PC-3 (cell line): ENCODE results near the gene PLEKHM3. TPM values are rescaled to one million over a fixed set of nuclear protein-coding genes. Genes with fewer than 3 reads are reported as not detected.
"Not testable (repeated sequence)": the region's sequence is repeated elsewhere in the genome, so short reads cannot be mapped to it uniquely, and the experiment has no call there.

ENCODE experiments used
- ATAC-seq: fragments of 200-7000 bp; cut with Tn5 transposase; 2 replicates; pipeline ENCODE4 v1.9.1; 2020; ENCODE audit warnings: mild to moderate bottlenecking, moderate library complexity
- BruUV-seq: library from RNA; stranded (reverse); fragments of 400-500 nt; replicated peaks from 2 replicates; lab custom pipeline; 2021; lab: Mats Ljungman, UMichigan
- CTCF ChIA-PET: fragments of 300-600 bp; sonication (Branson Sonifier 250); formaldehyde crosslinking; loops from one replicate; lab custom pipeline; 2022; ENCODE audit warnings: antibody characterized with exemption; lab: Charles Lee
- POLR2A ChIA-PET: fragments of 300-600 bp; sonication (Branson Sonifier 250); formaldehyde crosslinking; loops from one replicate; lab custom pipeline; 2022; ENCODE audit warnings: antibody characterized with exemption; ENCODE audit not compliant: unreplicated experiment; lab: Charles Lee
- DNase-seq: peaks from one replicate; pipeline ENCODE4 v3.0.0-alpha.2; 2015
- H2AFZ ChIP-seq: fragments of 300-600 bp; sonication (generic); 2 replicates; pipeline ENCODE4 v1.6.0; 2016; ENCODE audit warnings: antibody characterized with exemption, low read length
- H3F3A ChIP-seq: fragments of 300-600 bp; sonication (generic); one replicate; pipeline ENCODE4 v1.6.0; 2017; ENCODE audit warnings: antibody characterized with exemption, low read length, control low read depth, mild to moderate bottlenecking; ENCODE audit not compliant: unreplicated experiment
- H3K27ac ChIP-seq: fragments of 300-600 bp; sonication (generic); 2 replicates; pipeline ENCODE4 v1.5.1; 2016; ENCODE audit warnings: mild to moderate bottlenecking, low read length
- H3K27me3 ChIP-seq: fragments of 300-600 bp; sonication (generic); 2 replicates; pipeline ENCODE4 v1.6.1; 2016; ENCODE audit warnings: low read length, mixed read lengths
- H3K36me3 ChIP-seq: fragments of 300-600 bp; sonication (generic); 2 replicates; pipeline ENCODE4 v1.6.1; 2016; ENCODE audit warnings: low read depth, mixed run types, low read length, mixed read lengths
- H3K4me1 ChIP-seq: fragments of 300-600 bp; sonication (generic); 2 replicates; pipeline ENCODE4 v1.5.1; 2016; ENCODE audit warnings: low read length; ENCODE audit not compliant: insufficient read depth
- H3K4me2 ChIP-seq: fragments of 300-600 bp; sonication (generic); 2 replicates; pipeline ENCODE4 v1.6.0; 2016; ENCODE audit warnings: low read length
- H3K4me3 ChIP-seq: fragments of 300-600 bp; sonication (generic); 2 replicates; pipeline ENCODE4 v1.5.1; 2016; ENCODE audit warnings: mild to moderate bottlenecking, low read length, mixed read lengths
- H3K79me2 ChIP-seq: fragments of 300-600 bp; sonication (generic); 2 replicates; pipeline ENCODE4 v1.6.1; 2017; ENCODE audit warnings: low read length, mixed read lengths
- H3K9ac ChIP-seq: fragments of 300-600 bp; sonication (generic); 2 replicates; pipeline ENCODE4 v1.6.0; 2016; ENCODE audit warnings: mild to moderate bottlenecking, low read length
- H3K9me2 ChIP-seq: fragments of 300-600 bp; sonication (generic); replicated peaks from 2 replicates; pipeline ENCODE4 v1.6.1; 2016; ENCODE audit warnings: mixed run types, low read length, mixed read lengths
- H3K9me3 ChIP-seq: fragments of 300-600 bp; sonication (generic); 2 replicates; pipeline ENCODE4 v1.6.1; 2016; ENCODE audit warnings: low read length, mixed read lengths
- H4K20me1 ChIP-seq: fragments of 300-600 bp; sonication (generic); 2 replicates; pipeline ENCODE4 v1.6.1; 2016; ENCODE audit warnings: low read length, mixed read lengths
- EZH2 ChIP-seq: fragments of 300-600 bp; sonication (generic); IDR thresholded peaks from one replicate; pipeline ENCODE4 v1.6.1; 2017; ENCODE audit warnings: antibody characterized with exemption, mild to moderate bottlenecking, low read length; ENCODE audit not compliant: unreplicated experiment
- EZH2phosphoT487 ChIP-seq: fragments of 300-600 bp; sonication (generic); IDR thresholded peaks from 2 replicates; pipeline ENCODE4 v1.6.1; 2018; ENCODE audit warnings: mild to moderate bottlenecking, antibody characterized with exemption, low read length, borderline replicate concordance
- intact Hi-C: fragments of 100-400 bp; cut with micrococcal nuclease; formaldehyde crosslinking; loops from 2 replicates; pipeline ENCODE4 v1.9.0; 2023
- total RNA-seq: library from RNA; depleted of rRNA; stranded (reverse); fragments of >200 nt; gene quantifications from 2 replicates; pipeline ENCODE4 v1.2.3, GENCODE V29; 2014
- TF ChIP-seq, protein P1 (sequence below): fragments of 300-600 bp; sonication (generic); conservative IDR thresholded peaks from 2 replicates; pipeline ENCODE4 v1.5.1; 2017; ENCODE audit warnings: antibody characterized with exemption, low read depth, mild to moderate bottlenecking, low read length

PLEKHM3 gene
- total RNA-seq, 1 experiment from 2014 or later: 5.9 TPM

DNA sequence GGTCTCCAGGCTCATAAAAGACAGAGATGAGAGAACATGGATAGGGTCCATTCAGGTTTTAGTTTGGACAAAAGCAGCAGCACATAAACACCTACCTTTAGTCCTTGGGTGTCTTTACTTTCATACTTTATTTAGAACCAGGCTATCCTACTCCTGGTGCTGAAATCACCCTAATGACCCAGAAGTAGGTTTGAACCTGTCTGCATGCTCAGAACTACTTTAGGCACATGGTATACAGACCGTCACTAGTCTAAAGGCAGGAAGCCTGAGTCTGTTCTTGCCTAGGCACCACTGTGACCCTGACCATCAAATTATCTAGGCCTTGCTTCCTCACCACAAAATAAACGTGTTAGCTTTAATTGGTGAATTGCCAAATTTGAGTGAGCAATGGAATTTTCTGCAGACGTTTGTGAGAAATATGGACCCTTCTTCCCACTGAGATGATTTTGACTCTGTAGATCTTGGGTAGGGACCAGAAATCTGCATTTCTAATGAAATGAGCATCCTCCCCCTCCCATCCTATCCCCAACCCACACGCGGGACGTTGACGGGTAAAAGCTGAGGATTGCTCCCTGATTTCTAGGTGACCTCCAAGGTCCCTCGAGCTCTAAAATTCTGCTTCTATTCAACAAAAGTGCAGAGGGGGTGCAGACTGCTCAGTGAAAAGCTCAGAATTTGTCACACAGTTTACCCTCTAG lies 75.1 kb downstream of the PLEKHM3 start:
- H3K9ac ChIP-seq: no peak overlapping the region
- TF ChIP-seq, protein P1, sequence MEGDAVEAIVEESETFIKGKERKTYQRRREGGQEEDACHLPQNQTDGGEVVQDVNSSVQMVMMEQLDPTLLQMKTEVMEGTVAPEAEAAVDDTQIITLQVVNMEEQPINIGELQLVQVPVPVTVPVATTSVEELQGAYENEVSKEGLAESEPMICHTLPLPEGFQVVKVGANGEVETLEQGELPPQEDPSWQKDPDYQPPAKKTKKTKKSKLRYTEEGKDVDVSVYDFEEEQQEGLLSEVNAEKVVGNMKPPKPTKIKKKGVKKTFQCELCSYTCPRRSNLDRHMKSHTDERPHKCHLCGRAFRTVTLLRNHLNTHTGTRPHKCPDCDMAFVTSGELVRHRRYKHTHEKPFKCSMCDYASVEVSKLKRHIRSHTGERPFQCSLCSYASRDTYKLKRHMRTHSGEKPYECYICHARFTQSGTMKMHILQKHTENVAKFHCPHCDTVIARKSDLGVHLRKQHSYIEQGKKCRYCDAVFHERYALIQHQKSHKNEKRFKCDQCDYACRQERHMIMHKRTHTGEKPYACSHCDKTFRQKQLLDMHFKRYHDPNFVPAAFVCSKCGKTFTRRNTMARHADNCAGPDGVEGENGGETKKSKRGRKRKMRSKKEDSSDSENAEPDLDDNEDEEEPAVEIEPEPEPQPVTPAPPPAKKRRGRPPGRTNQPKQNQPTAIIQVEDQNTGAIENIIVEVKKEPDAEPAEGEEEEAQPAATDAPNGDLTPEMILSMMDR: no peak
- no peak for TF ChIP-seq EZH2
- no peak for TF ChIP-seq EZH2phosphoT487
- no peak overlapping the region for H3K27ac ChIP-seq
- H3K4me1 ChIP-seq: no peaks in the 10 kb centered on the region
- H4K20me1 ChIP-seq: no peaks in the 10 kb centered on the region
- H3K4me3 ChIP-seq: no peak overlapping the region
- no peaks in the 10 kb centered on the region for H3F3A ChIP-seq
- H3K9me2 ChIP-seq: no peaks in the 10 kb centered on the region
- BruUV-seq: no TSS peak
- H3K79me2 ChIP-seq: no peaks in the 10 kb centered on the region
- no peak overlapping the region for H3K4me2 ChIP-seq
- no peaks in the 10 kb centered on the region for H3K27me3 ChIP-seq
- H3K9me3 ChIP-seq: no peaks in the 10 kb centered on the region
- no peak overlapping the region for H2AFZ ChIP-seq
- ChIA-PET POLR2A (no interaction called here), CTCF (no interaction called here)
- no peak for ATAC-seq
- no peak for DNase-seq
- intact Hi-C loops: no loop called here
- H3K36me3 ChIP-seq: no peaks in the 10 kb centered on the region

DNA sequence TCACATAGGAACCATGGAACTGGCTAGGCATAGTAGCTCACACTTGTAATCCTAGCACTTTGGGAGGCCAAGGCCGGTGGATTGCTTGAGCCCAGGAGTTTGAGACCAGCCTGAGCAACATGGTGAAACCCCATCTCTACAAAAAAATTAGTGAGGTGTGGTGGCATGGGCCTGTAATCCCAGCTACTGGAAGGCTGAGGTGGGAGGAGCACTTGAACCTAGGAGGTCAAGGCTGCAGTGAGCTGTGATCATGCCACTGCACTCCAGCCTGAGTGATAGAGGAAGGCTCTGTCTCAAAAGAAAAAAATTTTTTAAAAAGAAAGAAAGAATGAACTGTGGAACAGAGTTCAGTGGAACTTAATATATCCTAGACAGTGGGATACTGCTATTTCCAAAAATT lies 76.1 kb downstream of the PLEKHM3 start:
- ATAC-seq, CTCF ChIA-PET, H3K9me3 ChIP-seq, H3K27me3 ChIP-seq, intact Hi-C loops, BruUV-seq, H3K27ac ChIP-seq, H3K9me2 ChIP-seq, H3K36me3 ChIP-seq, H3K4me3 ChIP-seq, DNase-seq, H3F3A ChIP-seq, H3K4me2 ChIP-seq, H3K4me1 ChIP-seq, H2AFZ ChIP-seq, H3K79me2 ChIP-seq, POLR2A ChIA-PET, H4K20me1 ChIP-seq, H3K9ac ChIP-seq: not testable (repeated sequence)

DNA sequence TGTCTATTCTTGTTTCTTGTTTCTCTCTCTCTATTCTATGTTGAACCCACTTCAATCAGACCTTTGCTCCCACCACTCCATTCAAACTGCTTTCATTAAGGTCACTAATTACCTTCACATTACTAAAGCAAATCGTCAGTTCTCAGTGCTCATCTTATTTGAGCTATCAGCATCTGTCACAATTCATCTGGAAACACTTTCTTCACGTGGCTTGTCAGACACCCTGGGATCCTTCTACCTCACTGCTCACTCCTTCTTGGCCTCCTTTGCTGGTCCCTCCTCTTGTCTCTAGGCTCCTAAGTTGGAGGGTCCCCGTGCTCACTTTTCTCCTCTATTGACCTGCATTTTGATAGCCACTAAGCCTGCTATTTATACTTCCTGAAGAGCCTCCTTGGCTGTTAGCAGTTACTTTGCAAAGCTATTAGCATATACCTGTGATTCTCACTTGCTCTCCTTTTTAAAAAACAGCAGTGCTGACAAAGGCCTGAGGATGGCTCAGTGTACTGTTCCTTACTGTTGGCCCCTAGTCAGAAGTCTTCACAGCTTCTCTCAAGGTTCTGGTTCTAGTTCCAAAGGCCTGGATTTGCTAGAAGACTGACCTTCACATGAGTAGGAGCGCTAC lies 80.2 kb downstream of the PLEKHM3 start:
- H3K9ac ChIP-seq: no peak overlapping the region
- no peaks in the 10 kb centered on the region for H3K79me2 ChIP-seq
- no peaks in the 10 kb centered on the region for H3K9me2 ChIP-seq
- POLR2A ChIA-PET: no interaction called here
- intact Hi-C loops: no loop called here
- no peaks in the 10 kb centered on the region for H3K9me3 ChIP-seq
- CTCF ChIA-PET: no interaction called here
- no peak overlapping the region for H2AFZ ChIP-seq
- no peaks in the 10 kb centered on the region for H3K36me3 ChIP-seq
- no peaks in the 10 kb centered on the region for H3F3A ChIP-seq
- H3K27ac ChIP-seq: no peak overlapping the region
- H3K4me3 ChIP-seq: no peak overlapping the region
- peaks cover under 1% of the 10 kb centered on the region; the same call in 1 of the 2 replicates for H3K4me1 ChIP-seq
- H3K4me2 ChIP-seq: no peak overlapping the region
- TF ChIP-seq, protein P1: no peak
- no peak for TF ChIP-seq EZH2
- TF ChIP-seq EZH2phosphoT487: no peak
- ATAC-seq: no peak
- H4K20me1 ChIP-seq: no peaks in the 10 kb centered on the region
- no peak for DNase-seq
- BruUV-seq: no TSS peak
- H3K27me3 ChIP-seq: no peaks in the 10 kb centered on the region
